Left hindlimb (tissue), 1 donor: ENCODE data around the gene TSGA10IP.
"Not testable (repeated sequence)": the region's sequence is repeated elsewhere in the genome, so short reads cannot be mapped to it uniquely, and the experiment has no call there.

ENCODE experiments used
- DNase-seq: peaks from one replicate; pipeline ENCODE4 v3.0.0-alpha.2; 2018

The TSGA10IP gene

GRCh38 chr11:65947603-65948125 is 2.4 kb downstream of the TSGA10IP start:
- no peak for DNase-seq

GRCh38 chr11:65950711-65951110 is 5.4 kb downstream of the TSGA10IP start:
- not testable (repeated sequence) for DNase-seq

DNA sequence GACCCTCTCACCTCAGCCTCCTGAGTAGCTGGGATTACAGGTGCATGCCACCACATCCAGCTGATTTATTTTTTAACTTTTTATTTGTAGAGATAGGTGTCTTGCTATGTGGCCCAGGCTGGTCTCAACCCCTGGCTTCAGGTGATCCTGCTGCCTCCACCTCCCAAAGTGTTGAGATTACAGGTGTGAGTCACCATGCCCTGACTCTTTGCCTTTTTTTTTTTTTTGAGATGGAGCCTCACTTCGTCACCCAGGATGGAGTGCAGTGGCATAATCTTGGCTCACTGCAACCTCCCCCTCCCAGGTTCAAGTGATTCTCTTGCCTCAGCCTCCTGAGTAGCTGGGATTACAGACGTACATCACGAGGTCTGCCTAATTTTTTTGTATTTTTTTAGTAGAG is 6.4 kb downstream of the TSGA10IP start:
- DNase-seq, result not testable (repeated sequence)

DNA sequence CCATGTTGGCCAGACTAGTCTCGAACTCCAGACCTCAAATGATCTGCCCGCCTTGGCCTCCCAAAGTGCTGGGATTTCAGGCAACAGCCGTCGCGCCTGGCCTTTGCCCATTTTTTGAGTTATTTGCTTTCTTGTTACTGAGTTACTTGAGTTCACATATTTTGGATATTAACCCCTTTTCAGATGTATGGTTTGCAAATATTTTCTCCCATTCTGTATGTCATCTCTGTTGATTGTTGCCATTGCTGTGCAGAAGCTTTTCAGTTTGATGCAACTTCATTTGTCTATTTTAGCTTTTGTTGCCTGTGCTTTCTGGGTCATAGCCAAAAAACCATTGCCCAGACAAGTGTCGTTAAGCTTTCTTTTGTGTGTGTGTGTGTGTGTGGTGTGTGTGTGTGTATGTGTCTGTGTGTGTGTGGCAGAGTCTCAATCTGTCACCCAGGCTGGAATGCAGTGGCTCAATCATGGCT is 6.8 kb downstream of the TSGA10IP start:
- DNase-seq, result no peak

- no peak for DNase-seq
Measured at GRCh38 chr11:65953471-65953870, 8.2 kb downstream of the TSGA10IP start.

- DNase-seq, result no peak
Measured at GRCh38 chr11:65954771-65955170, 9.5 kb downstream of the TSGA10IP start.

DNA sequence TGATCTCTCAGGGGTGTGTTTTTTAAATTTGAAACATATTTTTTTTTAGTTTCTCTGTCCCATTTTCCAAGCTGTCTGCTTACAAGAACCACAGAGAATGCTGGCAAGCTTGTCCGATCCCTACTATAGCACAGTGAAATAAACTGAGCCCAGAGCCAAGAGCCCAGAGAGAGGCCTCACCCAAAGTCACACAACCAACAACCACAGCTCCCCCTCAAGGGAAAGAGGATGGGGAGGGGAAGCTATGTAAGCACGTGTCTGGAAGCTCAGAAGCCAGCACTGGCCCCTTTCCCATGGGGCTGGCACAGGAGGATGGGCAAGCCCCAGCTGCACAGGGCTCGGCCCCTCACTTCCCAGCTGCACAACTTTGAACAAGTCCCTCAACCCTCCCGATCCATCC is 13.0 kb downstream of the TSGA10IP start:
- DNase-seq, result peak; percentile 8

DNA sequence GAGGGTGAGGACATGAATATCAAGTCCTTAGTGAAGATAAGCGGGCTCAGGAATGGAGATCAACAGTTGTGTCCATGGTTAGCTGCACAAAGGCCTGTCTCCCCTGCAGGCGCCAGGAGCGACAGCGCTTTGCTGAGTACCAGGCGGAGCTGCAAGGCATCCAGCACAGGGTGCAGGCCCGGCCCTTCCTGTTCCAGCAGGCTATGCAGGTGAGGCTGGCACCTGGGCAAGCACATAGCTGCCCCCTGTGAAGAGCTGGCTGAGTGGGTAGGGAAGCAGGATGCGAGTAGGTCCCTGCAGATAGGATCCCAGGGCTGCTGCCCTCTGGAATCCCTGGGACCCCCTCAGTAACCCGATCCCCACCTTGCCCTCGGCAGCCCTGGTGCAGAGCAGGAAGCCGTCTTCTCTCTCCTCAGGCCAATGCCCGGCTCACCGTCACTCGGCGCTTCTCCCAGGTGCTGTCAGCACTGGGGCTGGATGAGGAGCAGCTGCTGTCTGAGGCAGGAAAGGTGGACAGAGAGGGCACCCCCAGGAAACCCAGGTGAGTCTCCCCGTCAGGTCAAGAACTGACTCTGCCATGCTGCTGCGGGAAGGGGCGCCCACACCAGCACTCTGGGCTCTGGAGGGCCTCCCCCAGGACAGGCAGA is 13.6 kb downstream of the TSGA10IP start:
- peak; percentile 11 for DNase-seq

- DNase-seq, result no peak
Measured at GRCh38 chr11:65960824-65961266, 15.6 kb downstream of the TSGA10IP start.

DNA sequence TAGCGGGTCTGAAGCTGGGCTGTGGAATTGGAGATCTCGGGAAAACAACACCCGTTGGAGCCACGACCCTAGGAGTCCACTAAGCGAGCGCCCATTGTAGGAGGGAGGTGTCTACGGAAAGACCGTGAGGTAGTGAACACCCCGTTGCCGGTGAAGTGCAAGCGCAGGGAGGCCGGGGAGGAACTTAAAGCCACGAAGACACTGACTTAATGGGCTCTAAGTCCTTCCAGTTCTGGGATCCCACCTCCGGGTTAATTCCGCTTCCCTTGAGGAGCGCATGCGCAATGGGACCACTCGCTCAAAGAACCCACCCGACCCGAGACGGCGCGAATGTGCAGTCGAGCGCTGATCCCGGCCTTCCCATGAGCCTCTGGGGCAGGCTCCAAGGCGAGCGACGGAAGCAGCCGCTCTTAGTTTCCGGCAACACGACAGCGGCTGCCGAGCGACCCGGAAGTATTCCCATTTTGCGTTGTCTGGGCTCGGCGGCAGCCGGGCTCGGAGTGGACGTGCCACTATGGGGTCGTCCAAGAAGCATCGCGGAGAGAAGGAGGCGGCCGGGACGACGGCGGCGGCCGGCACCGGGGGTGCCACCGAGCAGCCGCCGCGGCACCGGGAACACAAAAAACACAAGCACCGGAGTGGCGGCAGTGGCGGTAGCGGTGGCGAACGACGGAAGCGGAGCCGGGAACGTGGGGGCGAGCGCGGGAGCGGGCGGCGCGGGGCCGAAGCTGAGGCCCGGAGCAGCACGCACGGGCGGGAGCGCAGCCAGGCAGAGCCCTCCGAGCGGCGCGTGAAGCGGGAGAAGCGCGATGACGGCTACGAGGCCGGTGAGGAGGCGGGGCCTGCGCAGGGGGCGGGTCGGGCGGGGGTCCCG is 16.2 kb downstream of the TSGA10IP start, which contains the start of gene SART1:
SART1 (plus strand) TSS at position 468 of the 874 bp plus-strand sequence; CDS start at position 515, 47 bp downstream.
- peak; percentile 99 for DNase-seq

DNA sequence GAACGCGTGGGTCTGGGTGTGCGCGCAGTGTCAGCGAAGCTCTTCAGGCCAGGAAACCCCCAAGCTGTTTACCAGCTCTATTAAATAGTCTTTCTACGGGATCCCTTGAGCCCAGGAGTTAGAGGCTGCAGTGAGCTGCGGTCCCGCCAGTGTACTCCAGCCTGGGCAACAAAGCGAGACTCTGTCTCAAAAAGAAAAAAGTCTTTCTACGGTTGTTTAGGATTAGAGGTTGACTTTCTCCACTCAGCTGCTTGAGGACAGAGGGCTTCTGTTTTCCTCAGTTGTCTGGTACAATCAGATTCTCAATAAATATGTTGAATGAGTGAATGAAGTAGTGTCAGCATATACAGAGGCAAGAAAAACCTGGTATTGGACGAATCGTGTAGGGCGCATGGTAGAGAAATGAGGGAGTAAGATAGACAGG is 16.9 kb downstream of the TSGA10IP start:
- DNase-seq, result peak; percentile 1

DNA sequence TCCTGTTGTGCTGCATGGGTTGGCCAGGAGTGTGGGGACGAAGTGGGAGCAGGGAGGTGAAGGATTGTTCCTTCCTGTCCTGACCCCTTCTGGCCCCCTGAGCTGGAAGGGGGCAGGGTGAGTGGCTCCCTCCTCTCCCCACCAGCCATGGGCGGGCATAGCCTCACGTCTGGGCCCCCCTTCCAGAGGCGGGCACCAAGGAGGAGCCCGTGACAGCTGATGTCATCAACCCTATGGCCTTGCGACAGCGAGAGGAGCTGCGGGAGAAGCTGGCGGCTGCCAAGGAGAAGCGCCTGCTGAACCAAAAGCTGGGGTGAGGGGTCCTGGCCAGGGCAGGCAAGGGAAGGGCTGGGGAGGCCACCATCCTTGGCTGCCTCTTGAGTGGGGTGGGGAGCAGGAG is 19.6 kb downstream of the TSGA10IP start:
- no peak for DNase-seq

DNA sequence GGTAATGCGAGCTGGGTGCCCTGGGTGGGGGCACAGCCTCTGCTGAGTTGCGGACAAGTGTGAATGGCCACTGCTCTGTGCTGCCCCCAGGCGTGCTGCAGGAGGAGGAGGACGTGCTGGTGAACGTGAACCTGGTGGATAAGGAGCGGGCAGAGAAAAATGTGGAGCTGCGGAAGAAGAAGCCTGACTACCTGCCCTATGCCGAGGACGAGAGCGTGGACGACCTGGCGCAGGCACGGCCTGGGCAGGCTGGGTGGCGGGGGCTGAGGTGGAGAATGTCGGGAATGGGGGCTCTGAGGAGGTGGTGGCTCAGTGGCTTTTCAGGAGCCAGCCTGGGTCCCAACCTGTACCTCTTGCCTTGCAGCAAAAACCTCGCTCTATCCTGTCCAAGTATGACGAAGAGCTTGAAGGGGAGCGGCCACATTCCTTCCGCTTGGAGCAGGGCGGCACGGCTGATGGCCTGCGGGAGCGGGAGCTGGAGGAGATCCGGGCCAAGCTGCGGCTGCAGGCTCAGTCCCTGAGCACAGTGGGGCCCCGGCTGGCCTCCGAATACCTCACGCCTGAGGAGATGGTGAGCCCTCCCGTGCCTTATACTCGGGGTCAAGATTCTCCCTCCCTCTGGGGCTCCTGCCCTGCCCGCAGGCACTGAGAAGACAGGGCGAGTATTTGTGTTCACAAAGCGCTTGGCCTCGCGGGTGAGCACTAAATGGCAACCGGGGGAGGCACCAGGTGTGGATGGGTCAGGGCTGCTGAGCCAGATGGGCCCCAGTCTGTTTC is 20.9 kb downstream of the TSGA10IP start:
- peak; percentile 23 for DNase-seq

DNA sequence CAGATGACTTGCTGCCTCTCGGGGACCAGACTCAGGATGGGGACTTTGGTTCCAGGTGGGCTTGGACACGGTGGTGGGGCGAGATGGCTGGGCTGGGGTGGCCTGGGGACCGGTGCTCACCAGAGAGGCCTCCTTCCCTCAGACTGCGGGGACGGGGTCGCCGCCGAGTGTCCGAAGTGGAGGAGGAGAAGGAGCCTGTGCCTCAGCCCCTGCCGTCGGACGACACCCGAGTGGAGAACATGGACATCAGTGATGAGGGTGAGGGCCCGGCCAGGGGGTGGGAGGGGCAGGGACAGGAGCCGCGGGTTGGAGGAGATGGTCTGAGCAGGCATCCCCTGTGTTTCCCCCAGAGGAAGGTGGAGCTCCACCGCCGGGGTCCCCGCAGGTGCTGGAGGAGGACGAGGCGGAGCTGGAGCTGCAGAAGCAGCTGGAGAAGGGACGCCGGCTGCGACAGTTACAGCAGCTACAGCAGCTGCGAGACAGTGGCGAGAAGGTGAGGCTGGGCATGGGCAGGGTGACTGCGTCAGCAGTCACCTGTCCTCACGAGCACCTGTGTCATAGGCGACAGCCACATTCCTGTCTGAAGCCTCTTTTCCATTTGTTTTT is 22.2 kb downstream of the TSGA10IP start:
- peak; percentile 16 for DNase-seq

DNA sequence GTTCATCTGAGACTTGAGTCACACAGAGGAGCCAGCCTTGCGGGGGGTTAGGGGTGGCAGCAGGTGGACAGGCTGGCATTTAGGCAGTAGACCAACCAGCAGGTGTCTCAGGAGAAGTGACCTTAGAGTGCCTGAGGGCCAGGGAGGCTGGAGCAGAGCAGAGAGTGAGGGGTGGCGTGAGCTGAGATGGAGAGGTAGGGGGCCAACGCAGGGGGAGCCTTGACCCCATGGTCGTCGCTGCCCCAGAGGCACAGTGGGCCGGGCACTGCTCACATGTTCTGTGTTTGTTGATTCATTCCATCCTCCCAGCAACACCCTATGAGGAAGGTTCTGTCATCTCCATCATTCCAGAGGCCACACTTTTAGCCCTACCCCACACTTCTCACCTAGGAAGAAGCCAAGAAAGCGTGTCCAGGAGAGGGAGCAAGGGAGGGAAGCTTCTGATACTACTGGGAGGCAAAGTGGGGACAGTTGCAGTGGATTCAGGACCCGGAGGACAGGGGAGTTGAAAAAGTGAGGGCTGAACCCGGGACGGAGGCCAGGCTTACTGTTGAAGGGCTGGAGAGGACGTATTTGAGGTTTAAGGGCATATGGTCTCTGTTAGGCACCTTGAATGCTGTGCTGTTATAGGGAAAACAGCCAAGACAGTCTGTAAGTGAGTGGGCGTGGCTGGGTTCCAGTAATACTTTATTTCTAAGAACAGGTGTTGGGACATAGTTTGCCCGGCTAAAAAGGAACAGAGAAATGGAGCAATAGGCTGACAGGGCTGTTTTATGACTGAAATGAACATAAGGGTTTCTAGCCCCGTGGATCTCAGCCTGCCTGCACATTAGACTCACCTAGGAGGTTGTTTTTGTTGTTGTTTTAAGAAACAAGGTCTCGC is 23.6 kb downstream of the TSGA10IP start:
- peak; percentile 22 for DNase-seq

DNA sequence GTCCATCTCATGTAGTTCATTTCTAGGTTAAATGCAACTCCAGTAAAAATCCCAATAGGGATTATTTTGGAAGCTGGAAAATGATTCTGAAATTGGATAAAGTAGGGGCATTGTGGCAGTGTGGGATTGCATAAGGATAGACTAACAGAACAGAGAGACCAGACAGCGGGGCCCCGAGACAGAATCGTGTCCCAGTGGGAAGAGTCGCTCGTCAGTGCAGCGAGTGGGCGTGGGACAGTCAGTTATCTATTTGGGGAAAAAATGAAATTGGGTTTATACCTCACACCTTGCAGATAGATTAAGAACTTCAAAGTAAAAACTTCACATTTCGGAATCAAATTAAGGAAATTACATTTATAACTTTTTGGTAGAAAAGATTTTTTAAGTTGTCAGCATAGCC is 26.8 kb downstream of the TSGA10IP start:
- DNase-seq, result no peak

DNA sequence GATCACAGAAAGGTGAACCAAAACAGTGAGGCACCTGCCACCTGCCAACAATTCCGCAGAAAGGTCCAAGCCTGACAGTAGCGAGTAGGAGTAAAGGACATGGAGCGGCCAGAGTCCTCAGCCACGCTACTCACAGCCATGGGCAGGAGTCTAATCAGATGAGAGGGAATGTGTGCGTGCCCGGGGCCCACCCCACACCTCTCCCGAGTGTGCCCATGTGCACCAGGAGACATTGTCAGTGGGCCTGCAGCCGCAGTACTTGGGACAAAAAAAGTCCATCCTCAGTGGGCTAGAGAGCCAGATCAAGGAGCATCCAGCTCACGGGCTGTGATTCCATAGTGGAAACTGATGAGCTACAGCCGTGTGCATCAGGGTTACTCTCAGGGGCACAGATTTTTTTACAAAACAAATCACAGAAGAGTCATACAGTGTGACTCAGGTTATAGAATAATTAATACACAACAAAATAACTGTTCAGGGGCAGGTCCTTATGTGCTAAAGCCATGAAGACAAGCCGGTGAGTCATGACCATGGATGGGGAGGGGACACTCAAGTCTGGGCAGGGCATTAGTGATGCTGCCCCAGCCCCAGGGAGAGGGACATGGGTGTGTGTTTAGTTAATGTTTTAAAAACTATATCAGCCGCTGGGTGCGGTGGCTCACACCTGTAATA is 28.3 kb downstream of the TSGA10IP start:
- peak; percentile 16 for DNase-seq

DNA sequence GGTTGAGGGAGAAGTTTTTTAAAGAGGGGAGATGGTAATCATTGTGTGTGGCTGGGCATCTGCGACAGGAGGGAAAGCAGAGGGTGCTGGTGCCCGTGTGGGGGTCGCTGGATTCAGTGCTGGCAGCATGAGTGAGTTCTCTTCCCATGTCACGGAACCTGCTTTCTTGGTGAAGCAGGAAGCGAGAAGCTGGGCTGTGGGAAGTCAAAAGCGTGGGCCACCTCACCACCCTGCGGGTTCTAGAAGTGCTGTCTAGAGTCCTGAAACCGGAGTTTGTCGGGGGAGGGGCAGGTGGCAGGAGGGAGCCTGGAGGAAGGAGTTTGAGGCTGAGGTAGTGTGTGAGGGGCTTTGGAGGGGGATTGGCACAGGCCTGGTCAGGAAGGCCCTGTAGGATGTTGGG is 30.5 kb downstream of the TSGA10IP start:
- peak; percentile 29 for DNase-seq

DNA sequence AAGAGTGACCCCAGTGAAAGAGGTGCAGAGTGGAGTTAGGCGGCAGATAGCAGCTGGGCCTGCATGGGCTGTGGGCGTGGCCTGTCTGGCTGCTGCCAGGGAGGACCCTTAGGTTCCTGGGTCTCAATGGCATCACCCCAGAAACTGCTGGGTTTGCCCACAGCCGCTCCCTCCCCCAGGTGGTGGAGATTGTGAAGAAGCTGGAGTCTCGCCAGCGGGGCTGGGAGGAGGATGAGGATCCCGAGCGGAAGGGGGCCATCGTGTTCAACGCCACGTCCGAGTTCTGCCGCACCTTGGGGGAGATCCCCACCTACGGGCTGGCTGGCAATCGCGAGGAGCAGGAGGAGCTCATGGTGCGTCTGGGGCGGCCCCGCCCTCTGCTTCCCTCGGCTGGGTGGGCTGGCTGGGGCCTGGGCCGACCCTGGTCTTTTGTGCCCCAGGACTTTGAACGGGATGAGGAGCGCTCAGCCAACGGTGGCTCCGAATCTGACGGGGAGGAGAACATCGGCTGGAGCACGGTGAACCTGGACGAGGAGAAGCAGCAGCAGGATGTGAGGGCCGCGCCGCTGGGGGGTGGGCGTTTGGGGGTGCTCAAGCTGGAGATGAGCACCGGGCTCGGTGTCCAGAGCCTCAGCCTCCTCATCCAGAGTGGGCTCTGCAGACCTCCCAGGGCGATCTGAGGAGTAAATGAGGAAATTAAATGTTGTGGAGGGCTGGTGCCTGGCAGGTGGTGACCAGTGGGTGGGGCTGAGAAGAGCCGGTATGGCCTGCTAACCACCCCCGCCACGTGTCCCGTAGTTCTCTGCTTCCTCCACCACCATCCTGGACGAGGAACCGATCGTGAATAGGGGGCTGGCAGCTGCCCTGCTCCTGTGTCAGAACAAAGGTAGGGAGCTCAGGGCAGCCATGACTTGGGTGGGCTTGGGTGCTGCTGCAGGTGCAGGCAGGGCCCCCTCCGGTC is 31.2 kb downstream of the TSGA10IP start:
- DNase-seq, result peak; percentile 32
